Activated gamma-delta T cell treated with anti-CD3 and anti-CD28 coated beads, Interleukin-2, amount 50 U/mL, for 16 hours (primary cell): ENCODE results near the gene RAP2A.
A peak's percentile ranks its signal among the peaks of the same experiment; 100 is the strongest.

Source experiments
- DNase-seq: peaks from one replicate; pipeline ENCODE4 v3.0.0-alpha.2; 2020; ENCODE audit warnings: low read depth

The RAP2A gene

GRCh38 chr13:97422118-97423054, 11.6 kb upstream of the RAP2A start:
- DNase-seq = no peak

DNA sequence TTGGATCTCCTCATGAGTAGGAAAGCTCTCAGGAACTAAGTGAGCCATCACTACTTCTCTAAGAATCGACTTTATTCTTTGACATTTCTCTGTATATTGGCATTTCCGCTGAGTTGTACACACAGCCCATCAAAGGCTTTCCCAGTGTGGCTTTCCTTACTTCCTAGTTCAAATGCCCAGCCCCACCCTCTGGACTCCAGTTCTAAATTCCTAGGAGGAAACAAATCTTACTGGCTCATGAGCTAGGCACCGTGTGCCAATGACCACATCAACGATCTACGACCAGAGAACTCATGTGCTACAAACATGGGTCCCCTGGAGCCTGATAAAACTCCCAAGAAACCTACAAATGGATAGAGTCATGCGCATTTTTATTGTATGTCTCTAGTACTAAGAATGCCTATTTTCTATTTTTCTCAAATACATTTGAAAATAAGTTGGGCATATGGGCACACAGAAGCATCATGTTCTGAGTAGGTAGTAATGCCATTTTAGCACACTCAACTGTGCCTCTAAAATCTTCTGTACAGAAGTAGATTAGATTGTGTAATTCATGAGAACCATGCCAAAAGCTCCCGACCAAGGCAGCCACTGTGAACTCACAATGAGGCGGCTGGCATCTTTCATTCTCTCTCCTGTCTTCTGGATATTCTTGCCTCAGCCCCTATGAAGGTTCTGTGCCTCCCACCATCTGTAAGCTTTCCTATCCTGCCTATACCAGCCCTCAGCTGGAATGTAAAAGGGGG, 10.5 kb upstream of the RAP2A start:
- no peak for DNase-seq

DNA sequence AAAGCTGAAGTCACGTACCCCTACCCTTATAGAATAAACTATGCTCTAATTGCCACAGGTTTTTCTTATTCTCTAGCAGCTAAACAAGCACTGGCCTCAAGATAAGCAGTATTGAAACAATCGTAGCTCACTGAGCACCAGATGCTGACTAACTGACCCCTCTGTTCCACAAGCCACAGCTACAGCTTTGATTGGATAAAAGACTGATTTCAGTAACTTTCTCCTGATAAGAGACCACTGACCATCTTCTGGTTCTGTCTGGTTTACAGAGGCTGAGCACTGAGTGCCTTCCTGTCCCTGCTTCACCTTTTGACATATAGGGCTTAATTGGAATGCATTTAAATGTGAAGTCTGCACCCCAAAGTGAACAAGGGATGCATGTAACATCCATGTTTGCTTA, 8.4 kb upstream of the RAP2A start:
- DNase-seq = no peak

- DNase-seq = no peak
Measured at GRCh38 chr13:97426695-97427094, 7.3 kb upstream of the RAP2A start.

GRCh38 chr13:97429681-97430081, 4.3 kb upstream of the RAP2A start:
- no peak for DNase-seq

DNA sequence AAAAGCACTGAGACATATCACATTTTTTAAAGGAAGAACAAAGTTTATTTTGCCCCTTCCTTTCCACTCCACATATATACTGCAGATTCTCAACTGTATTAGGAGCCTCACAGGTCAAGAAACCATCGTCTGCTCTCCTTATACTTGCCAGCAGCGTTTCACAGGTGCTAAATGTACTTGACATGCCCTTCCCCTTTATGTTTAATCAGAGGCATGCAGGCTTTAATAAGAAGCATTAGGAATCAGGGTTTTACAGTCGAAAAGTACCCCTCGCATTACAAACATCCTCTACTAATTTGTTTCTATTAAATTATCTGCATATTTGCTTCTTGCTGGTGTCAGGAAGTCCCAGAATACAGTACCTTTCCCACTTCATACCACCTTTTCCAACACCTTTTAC, 3.7 kb upstream of the RAP2A start:
- DNase-seq = no peak

DNA sequence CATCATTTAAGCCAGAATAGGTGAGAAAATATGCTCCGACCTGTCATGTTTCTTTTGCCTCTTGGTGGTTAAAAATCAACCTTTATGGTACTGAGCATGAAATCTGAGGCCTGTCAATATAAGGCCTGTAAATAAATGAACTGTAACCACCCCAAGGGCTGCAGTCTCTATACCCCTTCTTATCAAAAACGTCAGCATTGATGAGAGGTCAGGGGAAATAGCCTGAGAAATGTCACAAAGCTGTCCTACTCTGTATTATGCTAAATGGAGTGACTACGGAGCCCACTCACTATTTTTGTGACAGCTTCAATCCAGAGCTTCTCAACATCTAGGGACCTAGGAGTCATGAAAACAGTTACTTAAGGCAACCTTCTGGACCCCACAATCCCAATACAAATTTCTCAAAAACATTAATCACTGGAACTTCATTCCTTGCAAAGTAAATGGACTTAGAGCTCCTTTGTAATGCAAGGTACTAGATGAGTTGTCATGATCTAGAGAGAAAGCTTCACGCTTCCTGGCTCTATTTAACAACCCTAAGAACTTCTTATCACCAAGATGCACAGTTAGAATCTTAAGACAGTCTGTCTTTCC, 2.7 kb upstream of the RAP2A start:
- no peak for DNase-seq

- no peak for DNase-seq
Measured at GRCh38 chr13:97432232-97432916, 1.6 kb upstream of the RAP2A start.

DNA sequence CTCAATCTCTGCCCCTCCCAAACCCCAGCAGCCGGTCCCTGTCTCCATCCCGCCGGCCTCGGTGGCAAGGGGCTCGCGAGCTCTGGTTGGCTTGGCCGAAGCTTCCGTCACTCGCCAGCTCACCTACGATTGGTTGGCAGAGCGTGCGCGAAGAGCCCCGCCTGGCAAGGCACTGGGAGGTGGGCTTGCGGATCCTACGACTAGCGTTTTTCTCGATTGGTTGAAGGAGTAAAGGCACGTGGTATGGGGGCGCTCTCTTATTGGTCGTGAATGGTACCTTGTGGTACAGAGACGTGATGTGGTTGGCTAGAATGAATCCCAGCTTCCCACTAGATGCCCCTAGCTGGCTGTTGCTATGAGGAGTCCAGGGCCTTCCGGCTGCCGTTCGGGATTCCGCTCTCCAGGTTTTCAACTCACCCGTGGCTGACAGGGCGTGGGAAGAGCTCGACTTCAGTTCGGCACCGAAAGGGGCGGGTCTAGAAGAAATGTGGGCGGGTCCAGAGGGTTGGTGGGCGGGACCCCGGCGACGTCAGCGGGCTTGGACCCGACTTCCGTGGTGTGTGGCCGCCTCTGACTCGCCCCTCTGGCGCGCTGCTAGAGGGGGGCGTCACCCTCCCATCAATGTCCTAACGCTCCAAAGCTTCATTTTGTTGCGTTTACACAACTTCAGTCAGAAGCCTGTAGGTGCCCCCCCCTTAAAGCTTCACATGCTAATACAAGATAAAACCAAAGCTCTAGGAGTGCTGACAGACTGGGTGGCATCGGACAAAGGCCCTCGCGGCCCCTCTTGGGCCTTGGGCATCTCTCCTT, 847 bp upstream of the RAP2A start:
- DNase-seq = peak; percentile 97

DNA sequence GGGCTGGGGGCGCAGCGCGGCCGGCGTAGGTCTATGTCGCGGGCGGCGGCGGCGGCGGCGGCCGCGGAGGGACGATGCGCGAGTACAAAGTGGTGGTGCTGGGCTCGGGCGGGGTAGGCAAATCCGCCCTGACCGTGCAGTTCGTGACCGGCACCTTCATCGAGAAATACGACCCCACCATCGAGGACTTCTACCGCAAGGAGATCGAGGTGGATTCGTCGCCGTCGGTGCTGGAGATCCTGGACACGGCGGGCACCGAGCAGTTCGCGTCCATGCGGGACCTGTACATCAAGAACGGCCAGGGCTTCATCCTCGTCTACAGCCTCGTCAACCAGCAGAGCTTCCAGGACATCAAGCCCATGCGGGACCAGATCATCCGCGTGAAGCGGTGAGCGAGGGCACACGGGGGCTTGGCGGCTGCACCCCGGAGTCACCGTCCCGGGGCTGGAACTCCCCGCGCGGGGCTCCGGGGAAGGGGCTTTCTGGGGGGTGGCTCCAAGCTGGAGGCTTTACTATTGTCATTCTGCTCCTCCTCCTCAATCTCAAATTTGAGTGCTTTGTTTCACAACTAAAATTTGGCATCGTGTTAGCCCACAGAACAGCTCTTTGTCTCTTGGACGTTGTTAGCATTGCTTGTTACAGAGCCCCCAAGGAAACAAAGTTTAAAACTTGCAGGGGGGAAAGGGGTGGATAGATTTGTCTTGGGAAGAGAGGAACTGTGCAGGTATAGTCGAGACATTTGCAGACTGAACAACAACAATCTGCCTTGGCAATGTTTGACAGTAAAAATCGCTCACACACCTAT, 630 bp downstream of the RAP2A start:
- peak; percentile 12 for DNase-seq

DNA sequence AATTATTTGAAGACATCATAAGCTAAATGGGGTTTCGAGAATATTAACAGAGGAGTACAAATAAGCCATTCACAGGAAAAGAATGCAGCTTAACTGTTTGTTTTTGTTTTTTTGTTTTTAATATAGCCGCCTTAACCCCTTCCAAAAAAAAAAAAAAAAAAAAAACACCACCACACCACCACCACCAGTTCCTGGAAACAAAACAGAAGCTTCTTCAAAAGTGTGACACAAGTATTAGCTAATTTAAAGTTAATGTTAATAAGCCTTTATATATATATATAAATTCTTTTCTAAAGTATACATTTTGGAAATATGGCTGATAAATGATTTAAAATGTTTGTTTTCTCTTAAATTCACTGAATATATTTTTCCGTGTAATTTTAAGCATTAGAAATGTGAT, 1.4 kb downstream of the RAP2A start:
- DNase-seq = no peak

GRCh38 chr13:97435794-97436193, 1.8 kb downstream of the RAP2A start:
- DNase-seq = no peak

GRCh38 chr13:97436845-97437244, 2.9 kb downstream of the RAP2A start:
- no peak for DNase-seq

GRCh38 chr13:97437729-97438128, 3.8 kb downstream of the RAP2A start:
- no peak for DNase-seq

GRCh38 chr13:97438856-97439595, 5.1 kb downstream of the RAP2A start:
- no peak for DNase-seq

DNA sequence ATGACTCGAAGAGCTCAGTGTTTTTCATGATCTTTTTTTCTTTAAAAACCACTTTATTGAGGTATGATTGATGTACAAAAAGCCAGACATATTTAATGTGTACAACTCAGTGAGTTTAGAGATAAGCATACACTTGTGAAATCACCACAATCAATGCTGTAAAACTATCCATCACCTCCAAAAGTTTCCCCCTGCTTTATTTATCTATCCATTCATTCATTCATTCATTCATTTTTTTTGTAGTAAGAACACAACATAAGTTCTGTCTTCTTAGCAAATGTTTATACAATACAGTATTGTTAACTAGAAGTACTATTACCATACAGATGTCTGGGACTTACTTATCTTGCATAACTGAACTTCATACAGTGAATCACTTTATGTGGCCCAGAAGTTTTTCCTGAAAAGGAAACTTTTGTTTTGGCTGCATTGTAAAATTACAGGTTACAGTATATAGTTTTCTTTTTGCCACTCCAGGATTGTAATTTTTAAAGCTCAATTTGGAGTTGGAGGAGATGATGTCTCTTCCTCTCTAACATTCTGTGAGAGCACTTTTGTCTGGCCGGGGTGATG, 6.7 kb downstream of the RAP2A start:
- DNase-seq = no peak

GRCh38 chr13:97441368-97441767, 7.4 kb downstream of the RAP2A start:
- no peak for DNase-seq

GRCh38 chr13:97445522-97446187, 11.7 kb downstream of the RAP2A start:
- DNase-seq = no peak

DNA sequence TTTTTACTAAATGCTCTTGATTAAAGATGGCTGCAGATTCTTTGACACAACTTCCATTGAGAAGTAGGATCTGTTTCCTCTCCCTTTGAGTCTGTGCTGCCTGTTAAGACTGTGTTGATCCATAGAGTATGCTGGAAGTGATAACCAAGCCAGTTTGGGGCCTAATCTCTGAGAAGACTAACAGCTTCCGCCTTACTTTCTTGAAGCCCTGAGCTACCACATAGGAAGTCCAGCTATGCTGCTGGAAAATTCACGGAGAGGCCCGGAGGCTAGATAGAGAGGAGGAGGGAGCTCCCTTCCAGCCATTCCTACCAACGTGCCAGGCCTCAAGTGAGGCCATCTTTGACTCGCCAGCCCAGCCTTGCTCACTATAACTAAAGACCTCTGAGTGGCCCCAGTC, 12.5 kb downstream of the RAP2A start:
- DNase-seq = no peak
